ENCODE measurements around the gene AZU1.

AZU1 gene

GRCh38 chr19:797528-798414 is 29.9 kb upstream of the AZU1 start:
- Histone ChIP-seq H3K9me2 (replicated peaks; ENCODE audit: insufficient read depth, low read length) (no peaks in the 10 kb centered on the region), H3K27me3 (ENCODE audit: low read length) (no peaks in the 10 kb centered on the region), H3K9ac (ENCODE audit: low read length) (peak overlapping the region; percentile 98), H3K36me3 (ENCODE audit: low read length) (peaks cover 8% of the 10 kb centered on the region; the same call in 1 of the 2 replicates), H3K4me2 (ENCODE audit: low read depth, low read length, poor library complexity, severe bottlenecking) (peak overlapping the region; percentile 78), H3F3A (ENCODE audit: insufficient read depth) (no peaks in the 10 kb centered on the region), H3K4me3 (ENCODE audit: insufficient read depth, low read length, poor library complexity, severe bottlenecking) (peak overlapping the region; percentile 74), H4K20me1 (ENCODE audit: low read depth, low read length) (peaks cover 32% of the 10 kb centered on the region), H2AFZ (ENCODE audit: low read depth, low read length, severe bottlenecking) (no peak overlapping the region), H3K79me2 (ENCODE audit: insufficient read depth, low read length) (peaks cover 49% of the 10 kb centered on the region), H3K27ac (ENCODE audit: low read depth, low read length) (peak overlapping the region; percentile 90), H3K9me3 (ENCODE audit: insufficient read depth, low read length) (no peaks in the 10 kb centered on the region)
- TF ChIP-seq CTCF (IDR thresholded peaks at IDR 0.05; ENCODE audit: insufficient read depth, low read length, poor library complexity, severe bottlenecking) (no peak), EZH2phosphoT487 (conservative IDR thresholded peaks at IDR 0.05; ENCODE audit: low read length) (no peak)

DNA sequence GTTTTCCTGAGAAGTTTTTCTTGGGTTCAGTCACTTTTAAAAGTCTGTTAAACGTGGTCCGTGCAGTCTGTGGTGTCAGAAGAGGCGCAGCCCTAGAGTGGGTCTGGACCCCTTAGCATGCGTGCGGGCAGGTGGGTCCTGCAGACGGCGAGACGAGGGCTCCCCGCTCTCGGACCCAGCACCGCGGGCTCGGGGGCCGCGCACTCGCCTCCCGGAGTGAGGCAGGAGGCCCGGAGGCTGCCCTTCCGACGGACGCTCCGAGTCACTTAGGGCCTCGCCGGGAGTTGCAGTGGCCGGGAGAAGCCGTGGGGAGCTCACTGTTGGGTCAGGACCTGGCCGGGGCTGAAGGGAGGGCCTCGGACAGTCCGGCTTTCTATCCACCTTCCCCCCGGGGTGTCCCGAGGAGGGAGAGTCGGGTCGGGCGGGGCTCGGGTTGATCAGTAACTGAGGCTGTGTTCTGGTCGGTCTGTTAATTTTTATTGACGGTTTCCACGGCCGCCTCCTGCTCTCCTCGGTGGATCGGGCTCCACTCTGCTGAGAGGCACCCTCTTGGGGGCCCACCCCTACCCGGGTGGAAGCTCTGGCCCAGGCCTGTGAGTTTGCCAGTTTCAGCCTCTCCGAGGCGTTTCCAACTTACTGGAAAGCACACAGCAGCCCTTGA is 29.1 kb upstream of the AZU1 start:
- H3F3A ChIP-seq (ENCODE audit: insufficient read depth) = no peaks in the 10 kb centered on the region
- H3K27me3 ChIP-seq (ENCODE audit: low read length) = no peaks in the 10 kb centered on the region
- H3K9me3 ChIP-seq (ENCODE audit: insufficient read depth, low read length) = no peaks in the 10 kb centered on the region
- H4K20me1 ChIP-seq (ENCODE audit: low read depth, low read length) = peaks cover 34% of the 10 kb centered on the region
- H3K36me3 ChIP-seq (ENCODE audit: low read length) = peaks cover 8% of the 10 kb centered on the region; the same call in 1 of the 2 replicates
- H3K79me2 ChIP-seq (ENCODE audit: insufficient read depth, low read length) = peaks cover 57% of the 10 kb centered on the region
- peak overlapping the region; percentile 98 for H3K9ac ChIP-seq (ENCODE audit: low read length)
- peak overlapping the region; percentile 78 for H3K4me2 ChIP-seq (ENCODE audit: low read depth, low read length, poor library complexity, severe bottlenecking)
- H3K27ac ChIP-seq (ENCODE audit: low read depth, low read length) = peak overlapping the region; percentile 90
- H2AFZ ChIP-seq (ENCODE audit: low read depth, low read length, severe bottlenecking) = no peak overlapping the region
- TF ChIP-seq EZH2phosphoT487 (conservative IDR thresholded peaks at IDR 0.05; ENCODE audit: low read length) (no peak), CTCF (IDR thresholded peaks at IDR 0.05; ENCODE audit: insufficient read depth, low read length, poor library complexity, severe bottlenecking) (no peak)
- peak overlapping the region; percentile 74 for H3K4me3 ChIP-seq (ENCODE audit: insufficient read depth, low read length, poor library complexity, severe bottlenecking)
- H3K9me2 ChIP-seq (replicated peaks; ENCODE audit: insufficient read depth, low read length) = no peaks in the 10 kb centered on the region

DNA sequence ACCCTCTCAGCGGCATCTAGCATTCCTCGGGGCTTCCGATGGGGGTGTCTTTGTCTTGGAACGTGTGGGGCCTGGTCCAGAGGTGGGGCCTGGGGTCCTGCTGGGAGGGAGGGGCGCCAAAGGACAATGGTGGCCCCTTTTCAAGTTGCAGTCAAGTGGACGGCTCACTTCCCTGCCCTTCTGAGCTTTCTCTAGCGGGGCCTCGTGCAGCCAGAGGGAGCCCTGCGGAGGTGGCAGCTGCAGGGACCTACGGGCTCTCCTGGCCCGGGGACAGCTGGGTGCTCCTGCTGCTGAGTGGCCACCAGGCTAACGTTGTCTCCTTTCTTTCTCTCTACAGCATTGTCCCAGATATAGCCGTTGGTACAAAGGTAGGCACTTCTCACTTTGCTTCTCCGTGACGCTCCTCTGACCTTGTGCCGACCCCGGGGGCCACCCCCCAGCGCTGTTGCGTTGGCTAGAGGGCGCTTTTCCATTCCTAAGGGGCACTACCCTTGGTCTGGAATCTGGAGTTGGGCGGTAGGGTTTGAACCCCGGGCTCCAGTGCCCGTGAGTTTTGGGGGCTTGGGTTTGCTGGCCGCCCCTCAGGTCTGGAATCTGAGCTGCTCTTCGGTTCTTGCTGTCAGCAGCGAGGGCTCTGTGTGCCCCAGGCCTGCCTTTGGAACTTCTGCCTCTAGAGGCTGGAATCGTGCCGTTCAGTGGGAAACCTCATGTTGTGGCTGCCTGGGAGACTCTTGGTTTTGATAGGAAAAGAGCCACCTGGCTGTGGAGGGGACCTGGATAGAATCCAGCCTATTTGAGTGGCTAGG is 28.4 kb upstream of the AZU1 start:
- Histone ChIP-seq H4K20me1 (ENCODE audit: low read depth, low read length) (peaks cover 34% of the 10 kb centered on the region), H3K36me3 (ENCODE audit: low read length) (peaks cover 8% of the 10 kb centered on the region; the same call in 1 of the 2 replicates), H3K79me2 (ENCODE audit: insufficient read depth, low read length) (peaks cover 64% of the 10 kb centered on the region), H3K27me3 (ENCODE audit: low read length) (no peaks in the 10 kb centered on the region), H3F3A (ENCODE audit: insufficient read depth) (no peaks in the 10 kb centered on the region), H3K4me3 (ENCODE audit: insufficient read depth, low read length, poor library complexity, severe bottlenecking) (peak overlapping the region; percentile 74), H3K9ac (ENCODE audit: low read length) (peak overlapping the region; percentile 98), H3K9me3 (ENCODE audit: insufficient read depth, low read length) (no peaks in the 10 kb centered on the region), H3K9me2 (replicated peaks; ENCODE audit: insufficient read depth, low read length) (no peaks in the 10 kb centered on the region), H3K27ac (ENCODE audit: low read depth, low read length) (no peak overlapping the region), H3K4me2 (ENCODE audit: low read depth, low read length, poor library complexity, severe bottlenecking) (peak overlapping the region; percentile 78), H2AFZ (ENCODE audit: low read depth, low read length, severe bottlenecking) (no peak overlapping the region)
- TF ChIP-seq EZH2phosphoT487 (conservative IDR thresholded peaks at IDR 0.05; ENCODE audit: low read length) = no peak
- peak; percentile 33 for TF ChIP-seq CTCF (IDR thresholded peaks at IDR 0.05; ENCODE audit: insufficient read depth, low read length, poor library complexity, severe bottlenecking)
